Adrenal gland (tissue), 12 donors: ENCODE results near the gene IPO11. TPM values are rescaled to one million over a fixed set of nuclear protein-coding genes. Genes with fewer than 3 reads are reported as not detected.

Experiments used
- DNase-seq, 7 donors: peaks; one replicate each; pipeline ENCODE4 v3.0.0-alpha.2; 2019 to 2020
- H3K27ac ChIP-seq, 5 donors: fragments of 200-600 bp; sonication (generic) in 4 of 5; 1 replicate in 3 of 5; 2 replicates in 2 of 5; pipeline versions ENCODE4 v1.5.1 to v1.8.0; 2016 to 2020; ENCODE audit warnings: mild to moderate bottlenecking in 1 of 5
- H3K27me3 ChIP-seq: fragments of 200-600 bp; 2 replicates; pipeline ENCODE4 v1.8.0; 2021
- H3K36me3 ChIP-seq, 2 donors: fragments of 200-600 bp; replicated peaks in 1 of 2; 1 replicate in 1 of 2; 2 replicates in 1 of 2; pipeline versions ENCODE4 v1.5.1 to v1.8.0; 2018 to 2022
- H3K4me1 ChIP-seq, 2 donors: fragments of 200-600 bp; replicated peaks in 1 of 2; 1 replicate in 1 of 2; 2 replicates in 1 of 2; pipeline versions ENCODE4 v1.5.1 to v1.8.0; 2018 to 2021
- H3K4me3 ChIP-seq, 4 donors: fragments of 200-600 bp; sonication (generic) in 3 of 4; one replicate each; pipeline ENCODE4 v1.5.1; 2016 to 2018
- H3K9me3 ChIP-seq, 3 donors: fragments of 200-600 bp; sonication (generic) in 1 of 3; replicated peaks in 1 of 3; 1 replicate in 2 of 3; 2 replicates in 1 of 3; pipeline versions ENCODE4 v1.5.1 to v1.8.0; 2016 to 2021
- CTCF ChIP-seq, 6 experiments: fragments of 450-650 bp in 4 of 6; fragments of 200-600 bp in 2 of 6; sonication (generic) in 1 of 6; IDR thresholded peaks; 1 replicate in 5 of 6; 2 replicates in 1 of 6; pipeline versions ENCODE4 v1.5.1 to v1.8.0; 2016 to 2021; ENCODE audit warnings: antibody characterized with exemption in 6 of 6, mild to moderate bottlenecking in 2 of 6, moderate library complexity in 1 of 6
- POLR2A ChIP-seq, 2 donors: fragments of 450-650 bp; IDR thresholded peaks; one replicate each; pipeline ENCODE4 v1.6.1; 2017; ENCODE audit warnings: antibody characterized with exemption in 2 of 2, mild to moderate bottlenecking in 2 of 2, moderate library complexity in 1 of 2
- WGBS, 4 donors: extraction: QIAGEN DNeasy Blood & Tissue Kit in 2 of 4; methylation state at CpG; one replicate each; pipeline versions ENCODE4 v1.1.5 to v1.1.7; 2013 to 2017; 5-methylcytosine and 5-hydroxymethylcytosine counted together
- intact Hi-C, 2 donors: fragments of 100-400 bp; cut with DNase I; formaldehyde crosslinking; loops; one replicate each; pipeline versions ENCODE4 v1.14.1 to v1.15.0; 2022 to 2023
- polyA plus RNA-seq, 3 donors: library from polyadenylated mRNA; stranded (reverse); fragments of 200-250 nt in 2 of 3; fragments of 350-450 nt in 1 of 3; fragmentation: Illumina TruSeq in 1 of 3; extraction: RNeasy Lipid Tissue Mini Kit (QIAGEN cat#74804) in 1 of 3; gene quantifications; one replicate each; pipeline ENCODE4 v1.2.3, GENCODE V29; 2013 to 2014
- total RNA-seq, 9 donors: library from RNA; depleted of rRNA in 4 of 9; stranded (reverse); fragments of >200 nt in 4 of 9; fragments of 120-200 nt in 1 of 9; fragmentation: NEBNext Ultra II Directional in 1 of 9; extraction: Animal tissue kit (Norgen Biotek cat#: 25700) in 1 of 9; gene quantifications; one replicate each; pipeline versions ENCODE4 v1.1.0 to v1.2.4, GENCODE V29; 2013 to 2023
- donor health status: healthy with polysubstance abuse.
- donor health status: Bipolar disorder and iron deficiency.
- donor health status: DM: yes; HTN: yes; CAD: no.
- donor health status: DM: no; HTN: no; CAD: no.
- donor health status: DM: no; HTN: no; CAD: no.
- donor health status: DM: yes; HTN: yes; CAD: no.

IPO11 gene
- total and polyA plus RNA-seq, 12 donors: 6.0 to 33.3 (median 23.7) TPM

GRCh38 chr5:62631909-62632580, 219.5 kb downstream of the IPO11 start:
- WGBS, 4 donors: 81 to 92% (median 91%) methylated on average over 3 of the region's 3 CpGs
- H3K27ac ChIP-seq: no peak overlapping the region
- intact Hi-C loops: no loop called here

GRCh38 chr5:62633243-62633642, 220.7 kb downstream of the IPO11 start:
- no peak overlapping the region for H3K4me3 ChIP-seq
- no peak for DNase-seq
- H3K4me1 ChIP-seq: no peaks in the 10 kb centered on the region
- H3K9me3 ChIP-seq: no peaks in the 10 kb centered on the region
- no peak for TF ChIP-seq POLR2A (IDR thresholded peaks at IDR 0.05)
- H3K27me3 ChIP-seq: no peaks in the 10 kb centered on the region
- H3K27ac ChIP-seq: no peak overlapping the region
- H3K36me3 ChIP-seq: no peaks in the 10 kb centered on the region
- intact Hi-C loops: no loop called here

More at GRCh38 chr5:62631909-62632580, 219.5 kb downstream of the IPO11 start:
- DNase-seq: no peak
- Histone ChIP-seq H3K4me1 (no peaks in the 10 kb centered on the region), H3K4me3 (no peak overlapping the region), H3K27me3 (no peaks in the 10 kb centered on the region), H3K36me3 (no peaks in the 10 kb centered on the region), H3K9me3 (no peaks in the 10 kb centered on the region)
- TF ChIP-seq CTCF (IDR thresholded peaks at IDR 0.05): no peak
- TF ChIP-seq POLR2A (IDR thresholded peaks at IDR 0.05): no peak

GRCh38 chr5:62640446-62640845, 227.9 kb downstream of the IPO11 start:
- Histone ChIP-seq H3K27ac (no peak overlapping the region), H3K4me1 (no peaks in the 10 kb centered on the region), H3K36me3 (no peaks in the 10 kb centered on the region), H3K27me3 (no peaks in the 10 kb centered on the region), H3K4me3 (no peak overlapping the region), H3K9me3 (no peaks in the 10 kb centered on the region)
- WGBS, 4 donors: 80 to 91% (median 87%) methylated on average over 4 of the region's 4 CpGs
- intact Hi-C loops: no loop called here
- no peak for DNase-seq
- TF ChIP-seq POLR2A (IDR thresholded peaks at IDR 0.05): no peak
- no peak for TF ChIP-seq CTCF (IDR thresholded peaks at IDR 0.05)

GRCh38 chr5:62642468-62642867, 229.9 kb downstream of the IPO11 start:
- Histone ChIP-seq H3K9me3 (no peaks in the 10 kb centered on the region), H3K27ac (no peak overlapping the region), H3K36me3 (no peaks in the 10 kb centered on the region), H3K4me3 (no peak overlapping the region), H3K4me1 (no peaks in the 10 kb centered on the region), H3K27me3 (no peaks in the 10 kb centered on the region)
- TF ChIP-seq POLR2A (IDR thresholded peaks at IDR 0.05) (no peak), CTCF (IDR thresholded peaks at IDR 0.05) (no peak)
- WGBS, 4 donors: 89 to 93% (median 92%) methylated on average over 6 of the region's 6 CpGs
- intact Hi-C loops: no loop called here
- no peak for DNase-seq
